Osteoblast (primary cell): ENCODE measurements around the gene EMC8. TPM values are rescaled to one million over a fixed set of nuclear protein-coding genes. Genes with fewer than 3 reads are reported as not detected.

Experiments
- DNase-seq: peaks from one replicate; pipeline ENCODE4 v3.0.0; 2011; ENCODE audit warnings: low spot score, mixed read lengths; ENCODE audit not compliant: insufficient read length; ENCODE audit errors: missing footprints
- H2AFZ ChIP-seq: 2 replicates; pipeline ENCODE4 v1.6.0; 2011; ENCODE audit warnings: mild to moderate bottlenecking, low read length
- H3K27ac ChIP-seq: 2 replicates; pipeline ENCODE4 v1.5.1; 2011; ENCODE audit warnings: mild to moderate bottlenecking, low read depth, low read length, moderate library complexity
- H3K27me3 ChIP-seq: 2 replicates; pipeline ENCODE4 v1.6.0; 2012; ENCODE audit warnings: mild to moderate bottlenecking, control low read depth, inconsistent platforms, low read length, moderate library complexity; ENCODE audit not compliant: insufficient read depth
- H3K36me3 ChIP-seq: 2 replicates; pipeline ENCODE4 v1.5.1; 2011; ENCODE audit warnings: mild to moderate bottlenecking, low read length, control low read depth, moderate library complexity; ENCODE audit not compliant: insufficient read depth
- H3K4me1 ChIP-seq: 2 replicates; pipeline ENCODE4 v1.5.1; 2011; ENCODE audit warnings: mild to moderate bottlenecking, low read length, control low read depth, moderate library complexity; ENCODE audit not compliant: insufficient read depth
- H3K4me2 ChIP-seq: 2 replicates; pipeline ENCODE4 v1.6.0; 2011; ENCODE audit warnings: mild to moderate bottlenecking, low read length; ENCODE audit not compliant: insufficient read depth
- H3K4me3 ChIP-seq: fragments of 200-600 bp; sonication (generic); 3 replicates; pipeline ENCODE4 v1.5.1; 2012; ENCODE audit warnings: mild to moderate bottlenecking, low read length, inconsistent platforms; ENCODE audit not compliant: insufficient read depth
- H3K79me2 ChIP-seq: 2 replicates; pipeline ENCODE4 v1.6.0; 2012; ENCODE audit warnings: mild to moderate bottlenecking, low read length, control low read depth, inconsistent platforms; ENCODE audit not compliant: insufficient read depth
- H3K9me3 ChIP-seq: 2 replicates; pipeline ENCODE4 v1.5.1; 2011; ENCODE audit warnings: low read depth, low read length, control low read depth
- H4K20me1 ChIP-seq: 2 replicates; pipeline ENCODE4 v1.6.0; 2012; ENCODE audit warnings: mild to moderate bottlenecking, low read length, control low read depth; ENCODE audit not compliant: insufficient read depth
- CTCF ChIP-seq: IDR thresholded peaks from 2 replicates; pipeline ENCODE4 v1.5.1; 2011; ENCODE audit warnings: mild to moderate bottlenecking, low read depth, low read length, moderate library complexity; ENCODE audit errors: extremely low read depth
- total RNA-seq: library from RNA; depleted of rRNA; stranded (reverse); fragments of >200 nt; gene quantifications from 2 replicates; pipeline ENCODE4 v1.2.3, GENCODE V29; 2012

Gene EMC8
- total RNA-seq, 1 donor = 28.6 TPM

DNA sequence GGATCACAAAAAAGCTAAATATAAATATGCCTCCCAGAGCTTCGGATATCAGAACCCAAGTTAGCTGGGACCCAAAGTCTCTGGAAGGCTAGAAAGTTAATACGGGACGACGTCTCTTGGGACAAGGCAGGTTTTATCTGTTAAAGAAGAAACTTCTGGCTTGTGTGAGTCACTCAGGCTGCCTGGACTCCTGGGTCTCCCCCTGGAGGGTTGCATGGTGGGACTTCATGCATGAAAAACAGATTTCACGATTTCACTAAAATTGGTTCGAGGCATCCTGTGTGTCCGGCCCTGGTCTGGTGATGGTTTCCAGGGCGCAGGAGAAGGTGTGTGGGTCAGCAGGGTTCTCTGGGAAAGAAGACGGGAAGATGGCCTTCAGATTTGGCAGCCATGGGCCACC is 47.1 kb upstream of the EMC8 start:
- no peak overlapping the region for H3K27ac ChIP-seq
- no peak for TF ChIP-seq CTCF
- no peaks in the 10 kb centered on the region for H3K4me1 ChIP-seq
- DNase-seq = no peak
- no peak overlapping the region for H3K4me3 ChIP-seq
- H2AFZ ChIP-seq = no peak overlapping the region
- H3K27me3 ChIP-seq = peaks cover 8% of the 10 kb centered on the region
- H3K79me2 ChIP-seq = no peaks in the 10 kb centered on the region
- peaks cover 3% of the 10 kb centered on the region for H3K9me3 ChIP-seq
- no peaks in the 10 kb centered on the region for H4K20me1 ChIP-seq
- H3K4me2 ChIP-seq = no peak overlapping the region
- no peaks in the 10 kb centered on the region for H3K36me3 ChIP-seq

GRCh38 chr16:85845266-85845665 is 45.9 kb upstream of the EMC8 start:
- no peak for DNase-seq
- peaks cover 3% of the 10 kb centered on the region for H3K9me3 ChIP-seq
- no peak overlapping the region for H2AFZ ChIP-seq
- no peak overlapping the region for H3K27ac ChIP-seq
- H3K4me1 ChIP-seq = no peaks in the 10 kb centered on the region
- H3K4me2 ChIP-seq = no peak overlapping the region
- peaks cover 8% of the 10 kb centered on the region for H3K27me3 ChIP-seq
- TF ChIP-seq CTCF = no peak
- H3K4me3 ChIP-seq = no peak overlapping the region
- H3K79me2 ChIP-seq = no peaks in the 10 kb centered on the region
- H3K36me3 ChIP-seq = no peaks in the 10 kb centered on the region
- H4K20me1 ChIP-seq = no peaks in the 10 kb centered on the region

DNA sequence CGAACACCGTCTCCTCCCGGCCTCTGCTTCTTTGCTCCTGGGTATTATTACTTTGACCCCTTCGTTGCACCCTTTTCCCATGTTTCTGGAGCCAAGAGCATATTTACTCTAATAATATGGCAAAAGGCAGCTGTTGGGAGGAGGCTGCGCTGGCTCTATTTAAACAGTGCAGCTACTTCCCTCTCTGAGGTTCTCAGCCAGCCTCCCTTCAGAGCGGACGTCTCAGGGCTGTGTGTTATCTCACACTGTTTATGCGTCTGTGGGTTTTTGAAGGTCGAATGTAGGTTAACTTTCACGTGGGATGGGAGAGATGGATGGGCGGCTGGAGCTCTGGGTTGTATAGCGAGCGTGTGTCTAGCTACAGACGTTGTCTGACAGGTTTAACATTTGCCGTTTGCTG is 45.4 kb upstream of the EMC8 start:
- Histone ChIP-seq H3K9me3 (peaks cover 3% of the 10 kb centered on the region), H3K4me3 (no peak overlapping the region), H3K79me2 (no peaks in the 10 kb centered on the region), H3K4me1 (no peaks in the 10 kb centered on the region), H2AFZ (no peak overlapping the region), H3K27ac (no peak overlapping the region), H3K36me3 (no peaks in the 10 kb centered on the region), H4K20me1 (no peaks in the 10 kb centered on the region), H3K4me2 (no peak overlapping the region), H3K27me3 (peaks cover 8% of the 10 kb centered on the region)
- TF ChIP-seq CTCF = no peak
- no peak for DNase-seq

GRCh38 chr16:85844169-85844481 is 44.8 kb upstream of the EMC8 start:
- DNase-seq = no peak
- Histone ChIP-seq H3K4me1 (no peaks in the 10 kb centered on the region), H4K20me1 (no peaks in the 10 kb centered on the region), H3K36me3 (no peaks in the 10 kb centered on the region), H3K9me3 (peaks cover 3% of the 10 kb centered on the region), H3K27ac (no peak overlapping the region), H3K79me2 (no peaks in the 10 kb centered on the region), H3K27me3 (peaks cover 5% of the 10 kb centered on the region), H3K4me3 (no peak overlapping the region), H3K4me2 (no peak overlapping the region), H2AFZ (no peak overlapping the region)
- TF ChIP-seq CTCF = no peak
